Kidney tubule cell (primary cell): ENCODE results near the gene SCGB2A2.

Source experiments
- DNase-seq: peaks from one replicate; pipeline ENCODE4 v3.0.0-alpha.2; 2018; ENCODE audit warnings: low spot score

The SCGB2A2 gene

DNA sequence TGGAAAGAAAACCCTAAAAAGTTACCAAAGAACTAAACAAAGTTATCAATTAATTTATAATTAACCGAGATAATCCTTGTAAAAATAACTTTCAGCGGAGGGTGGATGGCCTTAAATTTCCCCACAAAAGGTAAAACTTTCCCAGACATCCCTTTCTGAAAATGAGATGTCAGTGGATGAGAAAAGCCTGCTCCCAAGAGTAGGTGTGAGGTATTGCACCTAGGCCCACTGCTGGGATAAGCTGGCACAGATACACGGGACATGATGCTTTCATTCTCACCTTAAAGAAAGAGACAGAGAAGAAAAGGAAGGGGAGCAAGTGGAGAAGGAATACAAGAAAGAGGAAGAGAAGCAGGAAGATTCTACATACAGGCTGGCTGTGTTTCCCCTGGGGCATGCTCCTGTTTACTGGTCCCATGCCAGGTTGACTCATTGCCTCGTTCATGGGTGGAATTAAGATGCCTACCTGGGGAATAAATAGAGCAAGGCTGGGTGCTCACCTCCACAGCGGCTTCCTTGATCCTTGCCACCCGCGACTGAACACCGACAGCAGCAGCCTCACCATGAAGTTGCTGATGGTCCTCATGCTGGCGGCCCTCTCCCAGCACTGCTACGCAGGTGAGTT, at the start of gene SCGB2A2:
SCGB2A2 (plus strand) TSS at position 505 of the 625 bp plus-strand sequence; CDS start at position 564, 59 bp downstream.
- peak; percentile 48 for DNase-seq

GRCh38 chr11:62221498-62221897, 48.5 kb upstream of the SCGB2A2 start:
- DNase-seq = no peak

DNA sequence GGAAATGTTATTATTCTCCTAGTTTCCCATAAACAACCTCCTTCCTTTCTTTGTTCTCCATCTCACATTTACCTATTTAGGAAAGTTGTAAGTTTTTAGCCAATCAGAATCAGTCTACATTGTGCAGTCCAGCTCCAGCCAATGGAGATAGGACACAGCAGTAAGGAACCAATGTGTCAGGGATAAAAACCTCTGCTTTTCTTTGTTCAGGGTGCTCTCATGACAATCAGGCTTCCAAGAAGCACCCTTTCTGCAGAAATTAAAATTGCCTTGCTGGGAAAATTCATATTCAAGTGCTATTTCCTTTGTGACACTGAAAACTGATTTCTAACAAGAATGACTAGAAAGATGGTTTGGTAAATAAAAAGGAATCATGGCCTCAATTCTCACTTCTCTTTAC, 46.9 kb upstream of the SCGB2A2 start:
- DNase-seq = no peak

DNA sequence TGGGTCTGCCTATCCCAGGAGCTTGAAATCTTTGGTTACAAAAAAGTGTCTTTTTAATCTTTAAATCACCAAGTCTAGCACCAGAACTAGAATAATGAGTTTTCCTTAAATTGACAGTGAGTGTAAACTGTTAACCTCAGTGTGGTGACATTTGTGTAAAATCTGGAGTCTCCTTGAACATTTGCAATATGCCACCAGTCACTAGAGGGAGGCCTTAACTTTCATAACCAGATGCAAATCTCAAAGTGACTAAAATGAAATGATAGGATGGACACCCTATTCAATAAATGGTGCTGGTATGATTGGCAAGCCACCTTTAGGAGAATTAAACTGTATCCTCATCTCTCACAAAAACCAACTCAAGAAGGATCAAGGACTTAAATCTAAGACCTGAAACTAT, 36.2 kb upstream of the SCGB2A2 start:
- no peak for DNase-seq

DNA sequence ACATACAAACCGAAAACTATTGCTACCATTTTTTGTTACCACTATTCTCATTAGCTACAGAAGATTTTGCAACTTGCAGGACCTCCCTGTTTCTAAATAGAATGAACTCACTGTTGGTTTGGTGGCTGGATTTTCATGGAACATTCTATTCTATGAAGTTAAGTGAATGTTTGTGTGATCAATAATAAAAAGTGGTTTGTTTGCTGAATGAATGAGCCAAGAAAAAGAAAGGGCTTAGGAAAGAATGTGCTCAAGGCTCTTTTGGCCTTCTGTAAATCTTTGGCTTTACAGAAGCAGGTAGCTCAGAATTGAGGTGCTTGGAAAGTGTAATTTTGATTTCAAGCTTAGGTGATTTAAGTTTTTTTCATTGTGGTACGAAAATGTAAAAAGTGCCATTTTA, 33.8 kb upstream of the SCGB2A2 start:
- no peak for DNase-seq

- no peak for DNase-seq
Observed at GRCh38 chr11:62237499-62237898, 32.5 kb upstream of the SCGB2A2 start.

- no peak for DNase-seq
Observed at GRCh38 chr11:62238151-62238550, 31.8 kb upstream of the SCGB2A2 start.

GRCh38 chr11:62241095-62241494, 28.9 kb upstream of the SCGB2A2 start:
- no peak for DNase-seq

GRCh38 chr11:62242021-62242420, 27.9 kb upstream of the SCGB2A2 start, which contains the start of gene SCGB1D2:
TSS of gene SCGB1D2 (plus strand) at chr11:62242239. CDS start at chr11:62242308, 69 bp downstream.
- peak; percentile 77 for DNase-seq

DNA sequence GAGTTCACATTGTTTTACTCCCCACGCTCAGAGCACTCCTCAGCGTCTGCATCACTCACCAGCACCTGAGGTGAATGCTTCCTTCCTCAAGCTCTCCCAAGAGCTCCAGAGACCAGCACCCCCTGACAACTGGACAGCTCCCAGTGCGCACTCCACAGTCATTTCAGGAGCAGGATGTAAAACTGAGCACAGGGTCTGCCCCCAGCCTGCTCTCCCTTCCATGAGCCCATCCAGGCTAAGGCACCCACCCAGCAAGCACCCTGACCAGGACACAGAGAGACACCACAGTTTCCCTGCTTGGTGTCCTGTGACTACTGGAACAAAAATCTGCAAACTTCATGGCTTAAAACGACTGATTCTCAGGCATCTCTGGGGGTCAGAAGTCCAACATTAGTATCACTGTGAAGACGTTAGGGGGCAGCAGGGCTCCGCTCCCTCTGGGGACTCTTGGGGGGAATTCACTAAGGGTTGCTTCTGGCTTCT, 24.6 kb upstream of the SCGB2A2 start:
- DNase-seq = peak; percentile 54

GRCh38 chr11:62251698-62252097, 18.3 kb upstream of the SCGB2A2 start:
- no peak for DNase-seq

DNA sequence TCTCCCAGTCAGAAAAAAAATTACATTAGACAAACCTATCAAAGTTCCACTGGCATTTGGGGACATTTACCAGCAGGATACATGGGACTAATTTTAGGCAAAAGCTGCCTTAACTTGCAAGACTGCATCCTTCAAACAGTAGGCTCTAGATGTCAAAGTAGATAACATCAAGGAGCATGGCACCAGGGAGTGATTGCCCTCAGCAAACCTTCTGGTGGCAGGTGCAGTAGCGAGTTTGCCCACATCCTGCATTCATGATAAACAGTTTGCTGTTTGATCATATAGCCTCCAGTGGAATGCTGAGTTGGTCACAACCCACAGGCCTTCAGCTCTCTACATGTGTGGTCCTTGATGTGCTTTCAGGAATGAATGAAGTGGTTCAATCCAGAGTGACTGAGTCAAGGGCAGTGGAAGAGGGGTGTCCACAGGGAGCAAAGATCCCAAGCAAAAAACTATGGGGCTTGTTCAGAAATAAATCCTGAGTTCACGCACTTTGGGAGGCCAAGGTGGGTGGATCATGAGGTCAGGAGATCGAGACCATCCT, 15.9 kb upstream of the SCGB2A2 start:
- DNase-seq = no peak

DNA sequence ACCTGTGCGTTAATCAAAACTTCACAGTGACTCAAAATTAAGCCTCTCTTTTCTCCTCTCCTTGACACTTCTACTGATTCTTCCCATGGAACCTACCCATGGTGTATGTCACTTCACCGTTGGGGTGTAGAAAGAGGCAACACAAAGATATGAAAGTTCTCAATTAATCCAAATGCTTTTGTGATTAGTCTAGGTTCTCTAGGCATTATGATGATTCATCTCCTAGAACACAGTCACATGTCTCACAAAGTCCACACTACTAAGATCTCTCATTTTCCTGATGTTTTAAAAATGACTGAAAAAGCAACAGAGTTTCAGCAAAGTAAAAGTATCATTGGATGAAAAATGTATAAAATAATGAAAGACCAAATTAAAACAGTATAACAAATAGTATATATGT, 13.7 kb upstream of the SCGB2A2 start:
- peak; percentile 14 for DNase-seq

- DNase-seq = no peak
Observed at GRCh38 chr11:62260261-62260953, 9.6 kb upstream of the SCGB2A2 start.

DNA sequence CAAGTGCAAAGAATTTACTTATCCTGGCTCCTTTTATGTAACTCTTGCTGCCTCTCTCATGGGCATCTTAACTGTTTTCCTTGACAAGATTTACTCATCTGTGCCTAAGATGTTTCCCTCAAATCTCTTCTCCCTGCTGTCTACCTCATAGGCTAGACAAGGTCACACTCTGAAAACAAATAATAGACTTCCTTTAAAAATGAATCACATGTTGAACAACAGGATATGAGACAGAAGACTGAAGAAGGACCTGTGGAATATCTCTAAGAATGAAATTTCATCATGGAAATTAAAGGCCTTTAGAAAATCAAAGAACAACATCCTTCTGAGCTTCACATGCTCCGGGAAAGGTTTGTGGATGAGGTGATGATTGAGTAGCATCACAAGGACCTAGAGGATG, 6.0 kb upstream of the SCGB2A2 start:
- DNase-seq = peak; percentile 20

- peak; percentile 28 for DNase-seq
Observed at GRCh38 chr11:62266558-62266957, 3.4 kb upstream of the SCGB2A2 start.

GRCh38 chr11:62267050-62267449, 2.9 kb upstream of the SCGB2A2 start:
- DNase-seq = no peak

DNA sequence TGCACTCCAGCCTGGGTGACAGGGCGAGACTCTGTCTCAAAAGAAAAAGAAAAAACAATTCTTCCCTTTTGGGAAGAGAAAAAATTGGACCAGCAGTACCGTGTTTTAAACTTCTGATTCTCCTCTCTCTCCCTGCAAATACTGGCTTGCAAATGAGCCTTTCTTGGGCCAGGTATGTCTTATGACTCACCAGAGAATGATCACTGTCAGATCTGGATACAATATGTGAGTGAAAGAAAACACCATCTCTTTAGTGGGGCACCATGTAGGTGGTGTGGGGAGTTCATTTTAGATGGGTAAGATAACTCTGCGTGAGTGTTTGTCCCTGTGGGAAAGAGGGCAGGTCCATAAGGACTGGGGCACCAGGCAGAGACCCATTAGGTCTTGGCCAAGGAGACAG, 2.4 kb upstream of the SCGB2A2 start:
- DNase-seq = no peak

- DNase-seq = no peak
Observed at GRCh38 chr11:62273284-62273683, 3.3 kb downstream of the SCGB2A2 start.

DNA sequence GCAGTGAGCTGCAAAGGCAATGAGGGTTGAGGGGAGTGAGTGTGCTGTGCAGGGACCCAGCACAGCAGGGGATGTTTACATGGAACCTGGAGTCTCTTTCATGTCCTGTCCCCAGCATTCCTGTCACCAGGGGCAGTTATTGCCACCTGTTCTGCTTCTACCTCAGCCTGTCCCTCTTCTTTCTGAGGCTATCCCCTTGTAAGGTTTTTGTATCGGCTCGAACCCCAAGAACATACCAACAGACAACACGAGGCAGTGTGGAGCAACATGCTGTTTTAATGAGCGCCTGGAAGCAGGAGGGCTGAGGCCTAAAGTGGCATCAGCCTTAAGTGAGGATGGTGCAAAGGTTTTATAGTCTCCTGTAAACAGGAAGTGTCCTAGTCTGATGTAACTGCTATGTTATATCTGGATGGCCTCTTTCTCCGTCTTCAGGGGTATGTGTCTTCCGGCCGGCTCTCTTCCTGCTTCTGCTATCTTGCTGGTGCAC, 3.9 kb downstream of the SCGB2A2 start:
- no peak for DNase-seq

DNA sequence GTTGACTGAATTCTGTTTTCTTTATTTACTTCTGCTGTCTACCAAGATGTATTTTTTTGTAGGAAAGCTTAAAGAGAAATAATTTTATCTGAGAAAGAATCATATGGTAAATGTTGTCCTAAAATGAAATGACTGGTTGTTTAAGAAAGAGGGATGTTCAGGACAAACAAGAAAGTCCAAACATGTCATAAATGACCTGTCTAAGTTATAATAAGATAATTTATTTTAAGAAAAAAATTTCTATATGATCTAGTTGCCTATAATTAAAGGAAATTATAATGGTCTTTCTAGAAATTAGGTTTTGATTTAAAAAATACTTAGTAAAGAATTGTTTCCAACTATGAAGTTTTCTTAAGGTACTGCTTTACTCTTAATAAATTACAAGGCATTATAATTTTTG, 10.5 kb downstream of the SCGB2A2 start:
- DNase-seq = no peak

- peak; percentile 31 for DNase-seq
Observed at GRCh38 chr11:62295504-62295903, 25.5 kb downstream of the SCGB2A2 start.

DNA sequence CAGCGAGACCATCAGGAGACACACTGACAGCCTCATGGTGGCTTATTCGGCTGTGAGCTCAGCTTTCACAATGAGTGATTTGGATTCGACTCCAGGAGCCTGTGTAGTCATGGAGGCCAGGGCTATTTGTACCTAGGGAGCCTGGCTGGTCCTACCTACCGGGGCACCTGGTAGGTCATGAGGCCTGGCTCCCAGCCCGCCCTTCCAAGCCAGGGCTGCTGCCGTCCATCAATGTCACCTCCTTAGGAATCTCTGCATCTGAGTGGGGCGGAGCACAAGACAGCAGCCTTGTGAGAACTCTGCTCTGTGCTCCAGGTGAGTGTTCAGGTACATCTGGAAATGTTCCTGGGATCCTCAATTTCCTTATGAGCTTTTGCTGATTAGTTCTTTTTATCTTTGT, 29.0 kb downstream of the SCGB2A2 start, which contains the start of gene SCGB1D4:
SCGB1D4 (minus strand) TSS at position 101 of the 400 bp plus-strand sequence; CDS start at position 36, 65 bp downstream.
- DNase-seq = no peak
